ENCODE measurements around the gene KCND3.

The KCND3 gene

DNA sequence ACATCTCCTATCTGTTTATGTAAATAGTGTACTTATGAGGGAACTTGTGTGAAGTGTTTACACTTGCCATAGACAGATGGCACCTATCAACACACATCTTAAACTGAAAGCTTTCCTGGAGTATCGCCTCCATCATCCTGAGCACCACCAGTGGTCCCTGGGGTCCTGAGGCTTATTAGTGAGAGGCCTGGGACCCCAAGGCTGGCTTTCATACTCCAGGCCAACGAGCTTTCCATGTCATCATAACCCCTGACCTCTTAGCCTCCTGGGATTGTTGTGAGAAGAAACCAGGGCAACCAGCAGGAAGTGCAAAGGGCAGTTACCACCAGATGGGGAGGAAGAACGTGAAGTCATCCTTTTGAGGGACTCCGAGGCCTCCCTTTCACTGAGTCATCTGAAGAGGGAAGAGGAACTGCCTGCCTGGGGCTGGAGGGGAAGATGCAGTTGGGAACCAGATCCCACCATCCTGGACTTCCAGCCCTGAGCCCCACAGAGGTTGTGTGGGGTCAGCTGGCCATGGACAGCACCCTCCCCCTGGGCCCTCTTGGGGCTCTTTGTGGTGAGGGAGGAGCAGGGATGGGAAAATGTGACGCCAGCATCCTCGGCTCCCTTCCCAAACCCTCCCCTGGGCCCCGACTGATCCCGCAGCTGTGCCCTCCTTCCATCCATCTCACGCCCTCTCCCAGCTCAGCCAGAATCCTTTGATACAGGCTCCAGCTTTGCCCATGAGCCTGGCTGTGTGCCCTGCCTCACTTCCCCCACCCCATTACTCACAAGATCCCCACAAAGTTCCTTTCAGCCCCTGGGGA, 256.1 kb downstream of the KCND3 start:
- H3K27ac ChIP-seq = no peak overlapping the region

DNA sequence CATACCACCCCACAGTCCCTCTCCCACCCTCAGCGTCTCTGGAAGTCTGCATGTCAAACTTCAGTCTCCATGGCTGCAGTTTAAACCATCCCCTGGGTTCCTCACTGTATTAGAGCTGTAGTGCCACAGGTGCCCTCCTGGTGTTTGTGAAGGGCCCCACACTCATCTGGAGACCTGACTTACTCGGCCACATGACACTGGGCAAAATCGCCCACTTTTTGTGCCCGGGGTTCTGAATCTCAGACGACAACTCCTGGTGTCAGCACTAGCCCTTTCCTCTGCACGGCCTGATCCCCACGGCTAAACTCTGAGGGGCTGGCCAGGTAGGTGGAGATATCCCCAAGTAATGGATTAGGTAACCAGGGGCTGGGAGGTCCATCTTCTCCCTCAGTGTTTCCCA, 256.8 kb downstream of the KCND3 start:
- TF ChIP-seq CTCF (conservative IDR thresholded peaks at IDR 0.05) (no peak), ZFX (IDR thresholded peaks at IDR 0.05) (no peak)
- no peak overlapping the region for H3K27ac ChIP-seq

More for the DNA sequence above, 256.1 kb downstream of the KCND3 start:
- no peak for TF ChIP-seq CTCF (conservative IDR thresholded peaks at IDR 0.05)
- no peak for TF ChIP-seq ZFX (IDR thresholded peaks at IDR 0.05)

- TF ChIP-seq CTCF (conservative IDR thresholded peaks at IDR 0.05) (no peak), ZFX (IDR thresholded peaks at IDR 0.05) (no peak)
- no peak overlapping the region for H3K27ac ChIP-seq
Measured at GRCh38 chr1:111731956-111732355, 257.5 kb downstream of the KCND3 start.

DNA sequence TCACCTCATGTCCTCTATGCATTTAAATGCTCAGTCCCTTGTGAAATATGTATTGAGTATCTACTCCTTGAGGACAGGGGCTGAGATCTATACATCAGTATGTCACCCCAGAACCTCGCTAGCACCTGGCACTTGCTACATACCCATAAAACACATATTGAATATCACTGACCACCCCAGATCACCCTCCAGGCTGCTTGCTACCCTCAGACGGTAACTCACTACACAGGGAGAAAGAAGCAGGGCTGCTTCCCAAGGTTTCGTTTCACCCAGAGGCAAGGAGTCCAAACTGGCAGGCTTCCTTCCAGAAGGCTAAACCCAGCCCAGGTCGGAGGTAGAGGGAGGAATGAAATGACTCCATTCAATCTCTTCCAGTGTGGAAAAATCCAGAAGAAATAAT, 258.8 kb downstream of the KCND3 start:
- H3K27ac ChIP-seq = no peak overlapping the region
- TF ChIP-seq CTCF (conservative IDR thresholded peaks at IDR 0.05) = no peak
- no peak for TF ChIP-seq ZFX (IDR thresholded peaks at IDR 0.05)

DNA sequence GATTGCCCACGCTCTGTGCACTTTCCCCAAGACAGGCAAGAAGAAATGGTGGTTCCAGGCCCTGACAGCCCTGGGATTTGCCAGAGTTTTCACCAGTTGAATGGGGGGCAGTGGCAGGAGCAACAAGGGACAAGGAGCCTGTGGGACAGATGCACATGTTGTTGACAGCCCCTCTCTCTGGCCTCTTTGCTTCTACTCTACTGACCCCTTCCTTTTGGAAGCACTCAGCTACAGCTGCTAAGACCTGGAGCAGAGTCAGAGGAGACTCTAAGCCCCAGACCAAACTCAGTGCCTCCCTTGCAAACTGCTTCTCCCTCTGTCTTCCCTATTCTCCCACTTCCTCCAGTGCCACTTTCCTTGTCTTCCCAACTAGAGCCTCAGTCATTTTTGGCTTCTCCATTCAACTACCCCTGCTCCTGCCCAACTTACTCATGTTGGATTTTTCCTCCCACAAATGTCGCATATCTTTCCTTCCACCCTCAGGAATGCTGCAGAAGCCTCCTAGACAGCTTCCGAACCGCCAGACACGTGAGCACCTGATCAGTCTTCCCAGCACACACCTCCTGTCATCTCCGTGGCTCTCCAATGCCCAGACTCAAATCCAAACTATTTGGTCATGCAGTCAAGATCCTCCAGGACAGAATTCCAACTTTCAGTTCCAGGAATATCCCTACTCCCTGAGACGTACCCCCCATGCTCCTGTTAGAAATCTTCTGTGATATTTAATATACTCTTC, 259.4 kb downstream of the KCND3 start:
- no peak overlapping the region for H3K27ac ChIP-seq
- TF ChIP-seq CTCF (conservative IDR thresholded peaks at IDR 0.05) (no peak), ZFX (IDR thresholded peaks at IDR 0.05) (no peak)

DNA sequence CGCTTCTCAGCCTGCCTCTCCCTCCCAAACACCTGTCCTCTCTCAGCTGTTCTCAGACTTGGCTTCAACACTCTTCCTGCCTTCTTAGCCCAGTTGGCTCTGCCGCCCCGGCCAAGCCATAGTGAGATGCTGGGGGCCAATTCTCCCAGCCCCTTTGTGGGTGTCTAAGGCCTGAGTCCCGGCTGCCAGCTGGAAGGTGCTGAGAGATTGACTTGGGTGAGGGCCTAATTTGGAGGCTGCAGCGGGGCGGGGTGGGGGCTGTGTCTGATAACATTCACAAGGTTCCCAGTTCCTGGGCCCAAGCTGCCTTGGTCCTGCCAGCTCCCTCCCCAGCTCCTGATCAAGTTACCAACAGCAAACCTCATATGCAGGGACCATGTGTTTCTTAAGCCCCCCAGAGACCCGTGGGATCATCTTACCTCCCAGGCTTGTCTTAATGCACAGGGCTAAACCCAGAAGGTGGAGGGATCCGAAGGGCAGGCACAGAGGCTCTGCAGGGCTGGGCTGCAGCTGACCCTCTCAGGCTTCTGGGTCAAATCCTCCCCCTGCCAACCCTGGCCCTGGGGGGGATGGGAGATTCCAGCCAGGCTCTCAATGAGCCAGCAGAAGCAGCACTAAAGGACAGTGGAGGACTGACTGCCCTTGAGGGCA, 260.1 kb downstream of the KCND3 start:
- TF ChIP-seq ZFX (IDR thresholded peaks at IDR 0.05) = no peak
- no peak for TF ChIP-seq CTCF (conservative IDR thresholded peaks at IDR 0.05)
- H3K27ac ChIP-seq = no peak overlapping the region

DNA sequence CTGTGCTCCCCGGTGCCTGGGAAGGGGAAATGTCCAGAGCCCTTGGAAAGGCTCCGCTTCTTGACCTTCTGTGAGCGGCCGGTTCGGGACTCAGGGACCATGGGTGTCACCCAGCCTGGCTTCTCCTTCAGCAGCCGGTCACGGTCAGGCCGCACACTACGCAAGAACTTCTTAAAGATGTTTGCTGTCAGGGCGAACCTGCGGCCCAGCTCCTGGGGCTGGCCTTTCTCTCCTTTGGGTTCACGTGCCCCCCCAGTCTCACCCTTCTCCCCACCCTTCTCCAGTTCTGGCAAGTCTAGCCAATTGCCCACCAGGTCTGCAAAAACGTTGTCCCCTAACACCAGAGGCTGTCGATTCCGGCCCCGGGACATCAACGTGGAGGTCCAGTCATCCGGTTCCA, 262.4 kb downstream of the KCND3 start:
- no peak overlapping the region for H3K27ac ChIP-seq
- no peak for TF ChIP-seq ZFX (IDR thresholded peaks at IDR 0.05)
- TF ChIP-seq CTCF (conservative IDR thresholded peaks at IDR 0.05) = no peak
